PFSK-1 (cell line): ENCODE data around the gene LRBA.

Experiments
- FOXP2 ChIP-seq: optimal IDR thresholded peaks from 2 replicates; pipeline ENCODE3; 2011; ENCODE audit warnings: borderline replicate concordance, control low read depth, inconsistent platforms; ENCODE audit not compliant: insufficient read depth; ENCODE audit errors: extremely low read length, extremely low read depth
- POLR2AphosphoS5 ChIP-seq: IDR thresholded peaks from 2 replicates; pipeline ENCODE4 v1.6.1; 2012; ENCODE audit warnings: low read depth, mild to moderate bottlenecking, control low read depth, low read length, moderate library complexity
- SIN3A ChIP-seq: IDR thresholded peaks from 2 replicates; pipeline ENCODE4 v1.6.1; 2012; ENCODE audit warnings: mild to moderate bottlenecking, low read length, moderate library complexity, borderline replicate concordance; ENCODE audit not compliant: insufficient read depth
- TAF1 ChIP-seq: IDR thresholded peaks from 2 replicates; pipeline ENCODE4 v1.6.1; 2012; ENCODE audit warnings: low read length, control low read depth, borderline replicate concordance; ENCODE audit not compliant: insufficient read depth
- TF ChIP-seq, protein P1 (sequence below), 2 experiments: IDR thresholded peaks; 2 replicates each; pipeline versions ENCODE4 v1.6.1 to v1.8.0; 2011 to 2012; ENCODE audit warnings: low read depth in 2 of 2, low read length in 2 of 2, control low read depth in 1 of 2, inconsistent platforms in 1 of 2, mild to moderate bottlenecking in 1 of 2, moderate library complexity in 1 of 2; ENCODE audit not compliant: insufficient read depth in 1 of 2

DNA sequence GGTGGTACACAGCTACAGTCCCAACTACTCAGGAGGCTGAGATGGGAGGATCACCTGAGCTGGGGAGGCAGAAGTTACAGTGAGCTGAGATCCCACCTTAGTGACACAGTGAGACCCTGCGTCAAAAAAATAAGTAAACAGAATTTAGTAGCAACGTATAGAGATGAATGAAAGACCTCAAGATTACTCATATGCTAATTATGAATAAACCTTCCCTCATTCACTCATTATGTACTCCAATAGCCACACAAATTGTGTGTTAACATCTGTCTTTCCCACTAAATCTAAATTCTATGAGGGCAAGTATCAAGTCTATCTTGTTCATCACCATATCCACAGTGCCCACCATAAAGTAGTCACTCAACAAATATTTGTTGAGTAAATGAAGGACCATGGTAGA, 111.5 kb downstream of the LRBA start:
- TF ChIP-seq POLR2AphosphoS5 (no peak), FOXP2 (no peak), TAF1 (no peak), SIN3A (no peak)
- TF ChIP-seq, protein P1, sequence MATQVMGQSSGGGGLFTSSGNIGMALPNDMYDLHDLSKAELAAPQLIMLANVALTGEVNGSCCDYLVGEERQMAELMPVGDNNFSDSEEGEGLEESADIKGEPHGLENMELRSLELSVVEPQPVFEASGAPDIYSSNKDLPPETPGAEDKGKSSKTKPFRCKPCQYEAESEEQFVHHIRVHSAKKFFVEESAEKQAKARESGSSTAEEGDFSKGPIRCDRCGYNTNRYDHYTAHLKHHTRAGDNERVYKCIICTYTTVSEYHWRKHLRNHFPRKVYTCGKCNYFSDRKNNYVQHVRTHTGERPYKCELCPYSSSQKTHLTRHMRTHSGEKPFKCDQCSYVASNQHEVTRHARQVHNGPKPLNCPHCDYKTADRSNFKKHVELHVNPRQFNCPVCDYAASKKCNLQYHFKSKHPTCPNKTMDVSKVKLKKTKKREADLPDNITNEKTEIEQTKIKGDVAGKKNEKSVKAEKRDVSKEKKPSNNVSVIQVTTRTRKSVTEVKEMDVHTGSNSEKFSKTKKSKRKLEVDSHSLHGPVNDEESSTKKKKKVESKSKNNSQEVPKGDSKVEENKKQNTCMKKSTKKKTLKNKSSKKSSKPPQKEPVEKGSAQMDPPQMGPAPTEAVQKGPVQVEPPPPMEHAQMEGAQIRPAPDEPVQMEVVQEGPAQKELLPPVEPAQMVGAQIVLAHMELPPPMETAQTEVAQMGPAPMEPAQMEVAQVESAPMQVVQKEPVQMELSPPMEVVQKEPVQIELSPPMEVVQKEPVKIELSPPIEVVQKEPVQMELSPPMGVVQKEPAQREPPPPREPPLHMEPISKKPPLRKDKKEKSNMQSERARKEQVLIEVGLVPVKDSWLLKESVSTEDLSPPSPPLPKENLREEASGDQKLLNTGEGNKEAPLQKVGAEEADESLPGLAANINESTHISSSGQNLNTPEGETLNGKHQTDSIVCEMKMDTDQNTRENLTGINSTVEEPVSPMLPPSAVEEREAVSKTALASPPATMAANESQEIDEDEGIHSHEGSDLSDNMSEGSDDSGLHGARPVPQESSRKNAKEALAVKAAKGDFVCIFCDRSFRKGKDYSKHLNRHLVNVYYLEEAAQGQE (IDR thresholded peaks at IDR 0.05; ENCODE audit: insufficient read depth in 1 of 2, low read depth in 2 of 2, low read length in 2 of 2) = no peak
